Gastrocnemius medialis (tissue), 4 donors: Measurements from ENCODE around the gene VWA8.

Experiments used
- CTCF ChIP-seq, 5 experiments: fragments of 450-650 bp in 3 of 5; fragments of 200-600 bp in 2 of 5; sonication (generic) in 2 of 5; IDR thresholded peaks in 4 of 5; conservative IDR thresholded peaks in 1 of 5; 1 replicate in 4 of 5; 2 replicates in 1 of 5; pipeline ENCODE4 v1.5.1; 2016 to 2019; ENCODE audit warnings: antibody characterized with exemption in 5 of 5, mild to moderate bottlenecking in 3 of 5, moderate library complexity in 3 of 5
- POLR2A ChIP-seq, 2 donors: fragments of 450-650 bp; IDR thresholded peaks; one replicate each; pipeline ENCODE4 v1.6.1; 2017; ENCODE audit warnings: antibody characterized with exemption in 2 of 2, mild to moderate bottlenecking in 2 of 2, moderate library complexity in 2 of 2

- TF ChIP-seq CTCF (IDR thresholded peaks at IDR 0.05 in 4 of 5, conservative IDR thresholded peaks at IDR 0.05 in 1 of 5) (no peak), POLR2A (IDR thresholded peaks at IDR 0.05) (no peak)
Observed at GRCh38 chr13:41606646-41607045, 354.3 kb downstream of the VWA8 start.
